ENCODE measurements around the gene TDRD7. TPM values are rescaled to one million over a fixed set of nuclear protein-coding genes. Genes with fewer than 3 reads are reported as not detected.

The TDRD7 gene
- polyA plus RNA-seq, 2 of the 4 experiments (the other 2 are of a cell fraction): 11.5 to 15.7 TPM

- TF ChIP-seq NR3C1 (IDR thresholded peaks at IDR 0.05): no peak
- TF ChIP-seq MAZ (IDR thresholded peaks at IDR 0.05; ENCODE audit: borderline replicate concordance, low read depth, low read length): no peak
- no peak for TF ChIP-seq CBX8 (IDR thresholded peaks at IDR 0.05)
- no peak for TF ChIP-seq SMC3 (IDR thresholded peaks at IDR 0.05)
- TF ChIP-seq CHD4 (IDR thresholded peaks at IDR 0.05; ENCODE audit: borderline replicate concordance): no peak
- TF ChIP-seq SREBF2 (IDR thresholded peaks at IDR 0.05): no peak
- TF ChIP-seq TP53 (CRISPR knock-in tag; IDR thresholded peaks at IDR 0.05): no peak
- TF ChIP-seq KDM1A (IDR thresholded peaks at IDR 0.05; ENCODE audit: low read depth): no peak
- TF ChIP-seq NPAS2 (CRISPR knock-in tag; IDR thresholded peaks at IDR 0.05; ENCODE audit: borderline replicate concordance): no peak
- no peak for TF ChIP-seq BHLHE40 (IDR thresholded peaks at IDR 0.05; ENCODE audit: low read depth, low read length)
- TF ChIP-seq ZNF302 (CRISPR knock-in tag; IDR thresholded peaks at IDR 0.05): no peak
- TF ChIP-seq HEYL (CRISPR knock-in tag; IDR thresholded peaks at IDR 0.05): no peak
- no peak for TF ChIP-seq HDAC2 (IDR thresholded peaks at IDR 0.05)
- TF ChIP-seq EP300 (IDR thresholded peaks at IDR 0.05): no peak
- no peak for TF ChIP-seq CEBPB (IDR thresholded peaks at IDR 0.05)
- TF ChIP-seq CBX2 (IDR thresholded peaks at IDR 0.05; ENCODE audit: borderline replicate concordance, low read depth): no peak
- H3K4me1 ChIP-seq: no peaks in the 10 kb centered on the region
- ChIA-PET POLR2A (no interaction called here), CTCF (no interaction called here)
- H3K4me2 ChIP-seq: no peak overlapping the region
- FAIRE-seq: no peak
- ATAC-seq: no peak
- no peaks in the 10 kb centered on the region for H3K9me3 ChIP-seq
- DNase-seq (ENCODE audit: low read depth in 1 of 2, low spot score in 1 of 2): no peak
- H3K27ac ChIP-seq: no peak overlapping the region
- WGBS (ENCODE audit: missing lambda C conversion rate): 89% methylated on average over 3 of the region's 3 CpGs
- H3K4me3 ChIP-seq: no peak overlapping the region
Observed at GRCh38 chr9:97425973-97426336, 14.1 kb downstream of the TDRD7 start.

GRCh38 chr9:97427885-97428284 is 16.0 kb downstream of the TDRD7 start:
- CTCF ChIA-PET: interaction anchor here (1.0 to 2.5 kb wide), 4 partner anchors 41 to 187 kb away, joined by 3 to 12 read pairs (median 4); no protein-coding TSS in a partner anchor
- H3K4me1 ChIP-seq: no peaks in the 10 kb centered on the region
- no peak overlapping the region for H3K4me2 ChIP-seq
- no peak for DNase-seq (ENCODE audit: low read depth in 1 of 2, low spot score in 1 of 2)
- no peak overlapping the region for H3K27ac ChIP-seq
- H3K4me3 ChIP-seq: no peak overlapping the region
- POLR2A ChIA-PET: no interaction called here
- TF ChIP-seq ELK1 (IDR thresholded peaks at IDR 0.05; ENCODE audit: low read depth, low read length) (no peak), MYC (IDR thresholded peaks at IDR 0.05; ENCODE audit: borderline replicate concordance, low read length) (no peak), CHD4 (IDR thresholded peaks at IDR 0.05; ENCODE audit: borderline replicate concordance) (no peak), E2F6 (IDR thresholded peaks at IDR 0.05; ENCODE audit: borderline replicate concordance, low read depth) (no peak), BHLHE40 (IDR thresholded peaks at IDR 0.05; ENCODE audit: low read depth, low read length) (no peak), CHD2 (IDR thresholded peaks at IDR 0.05; ENCODE audit: low read length, partially characterized antibody) (no peak), POLR2A (IDR thresholded peaks at IDR 0.05; ENCODE audit: low read length) (no peak), HOXB5 (CRISPR knock-in tag; IDR thresholded peaks at IDR 0.05) (no peak), KDM1A (IDR thresholded peaks at IDR 0.05; ENCODE audit: low read depth) (no peak), TFCP2L1 (CRISPR knock-in tag; IDR thresholded peaks at IDR 0.05) (no peak), ZNF302 (CRISPR knock-in tag; IDR thresholded peaks at IDR 0.05) (no peak), FOSB (CRISPR knock-in tag; IDR thresholded peaks at IDR 0.05) (no peak), NR3C1 (IDR thresholded peaks at IDR 0.05) (no peak), MAZ (IDR thresholded peaks at IDR 0.05; ENCODE audit: borderline replicate concordance, low read depth, low read length) (no peak), HDAC2 (IDR thresholded peaks at IDR 0.05) (no peak), HEYL (CRISPR knock-in tag; IDR thresholded peaks at IDR 0.05) (no peak)
- TF ChIP-seq, protein P1, sequence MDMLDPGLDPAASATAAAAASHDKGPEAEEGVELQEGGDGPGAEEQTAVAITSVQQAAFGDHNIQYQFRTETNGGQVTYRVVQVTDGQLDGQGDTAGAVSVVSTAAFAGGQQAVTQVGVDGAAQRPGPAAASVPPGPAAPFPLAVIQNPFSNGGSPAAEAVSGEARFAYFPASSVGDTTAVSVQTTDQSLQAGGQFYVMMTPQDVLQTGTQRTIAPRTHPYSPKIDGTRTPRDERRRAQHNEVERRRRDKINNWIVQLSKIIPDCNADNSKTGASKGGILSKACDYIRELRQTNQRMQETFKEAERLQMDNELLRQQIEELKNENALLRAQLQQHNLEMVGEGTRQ (IDR thresholded peaks at IDR 0.05): no peak
- TF ChIP-seq, protein P2, sequence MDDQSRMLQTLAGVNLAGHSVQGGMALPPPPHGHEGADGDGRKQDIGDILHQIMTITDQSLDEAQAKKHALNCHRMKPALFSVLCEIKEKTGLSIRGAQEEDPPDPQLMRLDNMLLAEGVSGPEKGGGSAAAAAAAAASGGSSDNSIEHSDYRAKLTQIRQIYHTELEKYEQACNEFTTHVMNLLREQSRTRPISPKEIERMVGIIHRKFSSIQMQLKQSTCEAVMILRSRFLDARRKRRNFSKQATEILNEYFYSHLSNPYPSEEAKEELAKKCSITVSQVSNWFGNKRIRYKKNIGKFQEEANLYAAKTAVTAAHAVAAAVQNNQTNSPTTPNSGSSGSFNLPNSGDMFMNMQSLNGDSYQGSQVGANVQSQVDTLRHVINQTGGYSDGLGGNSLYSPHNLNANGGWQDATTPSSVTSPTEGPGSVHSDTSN (IDR thresholded peaks at IDR 0.05): no peak
- TF ChIP-seq, protein P3, sequence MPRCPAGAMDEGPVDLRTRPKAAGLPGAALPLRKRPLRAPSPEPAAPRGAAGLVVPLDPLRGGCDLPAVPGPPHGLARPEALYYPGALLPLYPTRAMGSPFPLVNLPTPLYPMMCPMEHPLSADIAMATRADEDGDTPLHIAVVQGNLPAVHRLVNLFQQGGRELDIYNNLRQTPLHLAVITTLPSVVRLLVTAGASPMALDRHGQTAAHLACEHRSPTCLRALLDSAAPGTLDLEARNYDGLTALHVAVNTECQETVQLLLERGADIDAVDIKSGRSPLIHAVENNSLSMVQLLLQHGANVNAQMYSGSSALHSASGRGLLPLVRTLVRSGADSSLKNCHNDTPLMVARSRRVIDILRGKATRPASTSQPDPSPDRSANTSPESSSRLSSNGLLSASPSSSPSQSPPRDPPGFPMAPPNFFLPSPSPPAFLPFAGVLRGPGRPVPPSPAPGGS (IDR thresholded peaks at IDR 0.05): no peak
- no peak for FAIRE-seq
- WGBS (ENCODE audit: missing lambda C conversion rate): 89% methylated on average over 4 of the region's 4 CpGs
- ATAC-seq: no peak
- H3K9me3 ChIP-seq: no peaks in the 10 kb centered on the region

Data from A549 (cell line).